ENCODE data around the gene SEMA5A. TPM values are rescaled to one million over a fixed set of nuclear protein-coding genes. Genes with fewer than 3 reads are reported as not detected.

The SEMA5A gene
- total RNA-seq, 1 donor, result 42.3 TPM

GRCh38 chr5:9388941-9389674 is 156.8 kb downstream of the SEMA5A start:
- Histone ChIP-seq H3K36me3 (ENCODE audit: insufficient read depth, low read length) (no peaks in the 10 kb centered on the region), H3K27ac (ENCODE audit: low read depth, low read length) (no peak overlapping the region), H3K27me3 (ENCODE audit: insufficient read depth, low read length) (no peaks in the 10 kb centered on the region), H4K20me1 (ENCODE audit: insufficient read depth, low read length) (no peaks in the 10 kb centered on the region), H3K9me3 (ENCODE audit: low read depth, low read length) (no peaks in the 10 kb centered on the region), H3K79me2 (ENCODE audit: insufficient read depth, low read length) (peaks cover 2% of the 10 kb centered on the region), H3K4me2 (ENCODE audit: insufficient read depth, low read length) (no peak overlapping the region), H2AFZ (ENCODE audit: low read length) (no peak overlapping the region), H3K4me3 (ENCODE audit: insufficient read depth, low read length) (no peak overlapping the region), H3K4me1 (ENCODE audit: insufficient read depth, low read length) (no peaks in the 10 kb centered on the region)
- no peak for TF ChIP-seq CTCF (IDR thresholded peaks at IDR 0.05; ENCODE audit: extremely low read depth, low read depth, low read length)
- DNase-seq (ENCODE audit: insufficient read length, low spot score, missing footprints), result no peak

GRCh38 chr5:9387879-9388278 is 158.0 kb downstream of the SEMA5A start:
- H3K27ac ChIP-seq (ENCODE audit: low read depth, low read length), result no peak overlapping the region
- no peaks in the 10 kb centered on the region for H3K9me3 ChIP-seq (ENCODE audit: low read depth, low read length)
- no peaks in the 10 kb centered on the region for H4K20me1 ChIP-seq (ENCODE audit: insufficient read depth, low read length)
- no peak overlapping the region for H3K4me2 ChIP-seq (ENCODE audit: insufficient read depth, low read length)
- peaks cover 2% of the 10 kb centered on the region for H3K79me2 ChIP-seq (ENCODE audit: insufficient read depth, low read length)
- H2AFZ ChIP-seq (ENCODE audit: low read length), result no peak overlapping the region
- H3K4me3 ChIP-seq (ENCODE audit: insufficient read depth, low read length), result no peak overlapping the region
- H3K4me1 ChIP-seq (ENCODE audit: insufficient read depth, low read length), result no peaks in the 10 kb centered on the region
- H3K27me3 ChIP-seq (ENCODE audit: insufficient read depth, low read length), result no peaks in the 10 kb centered on the region
- H3K36me3 ChIP-seq (ENCODE audit: insufficient read depth, low read length), result no peaks in the 10 kb centered on the region
- TF ChIP-seq CTCF (IDR thresholded peaks at IDR 0.05; ENCODE audit: extremely low read depth, low read depth, low read length), result peak; percentile 17
- DNase-seq (ENCODE audit: insufficient read length, low spot score, missing footprints), result peak; percentile 57

- Histone ChIP-seq H3K4me1 (ENCODE audit: insufficient read depth, low read length) (no peaks in the 10 kb centered on the region), H3K79me2 (ENCODE audit: insufficient read depth, low read length) (peaks cover 4% of the 10 kb centered on the region), H2AFZ (ENCODE audit: low read length) (no peak overlapping the region), H4K20me1 (ENCODE audit: insufficient read depth, low read length) (no peaks in the 10 kb centered on the region), H3K27me3 (ENCODE audit: insufficient read depth, low read length) (no peaks in the 10 kb centered on the region), H3K4me3 (ENCODE audit: insufficient read depth, low read length) (no peak overlapping the region), H3K36me3 (ENCODE audit: insufficient read depth, low read length) (no peaks in the 10 kb centered on the region), H3K4me2 (ENCODE audit: insufficient read depth, low read length) (no peak overlapping the region), H3K27ac (ENCODE audit: low read depth, low read length) (no peak overlapping the region), H3K9me3 (ENCODE audit: low read depth, low read length) (no peaks in the 10 kb centered on the region)
- no peak for DNase-seq (ENCODE audit: insufficient read length, low spot score, missing footprints)
- TF ChIP-seq CTCF (IDR thresholded peaks at IDR 0.05; ENCODE audit: extremely low read depth, low read depth, low read length), result no peak
These were observed 158.9 kb downstream of the SEMA5A start for GRCh38 chr5:9386945-9387344.

GRCh38 chr5:9382522-9382921 is 163.4 kb downstream of the SEMA5A start:
- H3K27ac ChIP-seq (ENCODE audit: low read depth, low read length), result no peak overlapping the region

More at GRCh38 chr5:9382522-9382921, 163.4 kb downstream of the SEMA5A start:
- no peak for TF ChIP-seq CTCF (IDR thresholded peaks at IDR 0.05; ENCODE audit: extremely low read depth, low read depth, low read length)
- H4K20me1 ChIP-seq (ENCODE audit: insufficient read depth, low read length), result no peaks in the 10 kb centered on the region
- DNase-seq (ENCODE audit: insufficient read length, low spot score, missing footprints), result no peak
- H3K27me3 ChIP-seq (ENCODE audit: insufficient read depth, low read length), result no peaks in the 10 kb centered on the region
- H3K4me2 ChIP-seq (ENCODE audit: insufficient read depth, low read length), result no peak overlapping the region
- H3K79me2 ChIP-seq (ENCODE audit: insufficient read depth, low read length), result peaks cover 6% of the 10 kb centered on the region
- H3K36me3 ChIP-seq (ENCODE audit: insufficient read depth, low read length), result no peaks in the 10 kb centered on the region
- H2AFZ ChIP-seq (ENCODE audit: low read length), result no peak overlapping the region
- no peaks in the 10 kb centered on the region for H3K4me1 ChIP-seq (ENCODE audit: insufficient read depth, low read length)
- no peak overlapping the region for H3K4me3 ChIP-seq (ENCODE audit: insufficient read depth, low read length)
- no peaks in the 10 kb centered on the region for H3K9me3 ChIP-seq (ENCODE audit: low read depth, low read length)

All from osteoblast (primary cell).